GM18907 (cell line): ENCODE measurements around the gene MOV10L1.

Experiments
- ATAC-seq: cut with Tn5 transposase; IDR thresholded peaks from one replicate; pipeline ENCODE4 v1.9.1; 2021; ENCODE audit warnings: mild to moderate bottlenecking, moderate library complexity; ENCODE audit not compliant: unreplicated experiment

MOV10L1 gene

GRCh38 chr22:50173311-50173982 is 83.6 kb downstream of the MOV10L1 start:
- ATAC-seq = peak; percentile 42

GRCh38 chr22:50173983-50174355 is 84.2 kb downstream of the MOV10L1 start:
- no peak for ATAC-seq

GRCh38 chr22:50174382-50175190 is 84.8 kb downstream of the MOV10L1 start:
- no peak for ATAC-seq

- ATAC-seq = no peak
Observed at GRCh38 chr22:50175191-50175461, 85.3 kb downstream of the MOV10L1 start.

GRCh38 chr22:50175921-50176849 is 86.4 kb downstream of the MOV10L1 start:
- ATAC-seq = no peak

- no peak for ATAC-seq
Observed at GRCh38 chr22:50176850-50177536, 87.2 kb downstream of the MOV10L1 start.

GRCh38 chr22:50177537-50178470 is 88.0 kb downstream of the MOV10L1 start:
- ATAC-seq = no peak

- ATAC-seq = no peak
Observed at GRCh38 chr22:50178471-50178864, 88.7 kb downstream of the MOV10L1 start.

- no peak for ATAC-seq
Observed at GRCh38 chr22:50178871-50179869, 89.4 kb downstream of the MOV10L1 start.

GRCh38 chr22:50179937-50180726 is 90.3 kb downstream of the MOV10L1 start:
- ATAC-seq = no peak

- no peak for ATAC-seq
Observed at GRCh38 chr22:50180727-50181521, 91.1 kb downstream of the MOV10L1 start.

- ATAC-seq = no peak
Observed at GRCh38 chr22:50182176-50183081, 92.6 kb downstream of the MOV10L1 start.

GRCh38 chr22:50183141-50183971 is 93.5 kb downstream of the MOV10L1 start:
- no peak for ATAC-seq

GRCh38 chr22:50184004-50184901 is 94.4 kb downstream of the MOV10L1 start:
- ATAC-seq = no peak
